Mesendoderm (in vitro differentiated cells): ENCODE results near the gene OR2V1.
"Not testable (repeated sequence)": the region's sequence is repeated elsewhere in the genome, so short reads cannot be mapped to it uniquely, and the experiment has no call there.

Source experiments
- DNase-seq: peaks from one replicate; pipeline ENCODE4 v3.0.0; 2013
- H2AK5ac ChIP-seq: 2 replicates; pipeline ENCODE4 v1.6.1; 2013; ENCODE audit warnings: low read length, inconsistent platforms
- H2BK120ac ChIP-seq: 2 replicates; pipeline ENCODE4 v1.6.1; 2013; ENCODE audit warnings: low read depth, mild to moderate bottlenecking, low read length, moderate library complexity, mixed read lengths
- H2BK15ac ChIP-seq: replicated peaks from 2 replicates; pipeline ENCODE4 v1.6.1; 2013; ENCODE audit warnings: low read depth, mild to moderate bottlenecking, moderate library complexity
- H2BK5ac ChIP-seq: 2 replicates; pipeline ENCODE4 v1.6.1; 2013; ENCODE audit warnings: low read length, inconsistent platforms
- H3K18ac ChIP-seq: 2 replicates; pipeline ENCODE4 v1.6.1; 2013; ENCODE audit warnings: mild to moderate bottlenecking, low read length, mixed read lengths
- H3K23ac ChIP-seq: one replicate; pipeline ENCODE4 v1.6.1; 2013; ENCODE audit warnings: low read length
- H3K27ac ChIP-seq: 2 replicates; pipeline ENCODE4 v1.5.1; 2013; ENCODE audit warnings: low read depth, mild to moderate bottlenecking, inconsistent platforms, low read length, moderate library complexity
- H3K27me3 ChIP-seq: 2 replicates; pipeline ENCODE4 v1.6.1; 2013; ENCODE audit warnings: low read length, control low read depth, mild to moderate bottlenecking, inconsistent platforms; ENCODE audit not compliant: insufficient read depth, poor library complexity
- H3K36me3 ChIP-seq: 2 replicates; pipeline ENCODE4 v1.6.1; 2013; ENCODE audit warnings: low read length, inconsistent platforms; ENCODE audit not compliant: control insufficient read depth, insufficient read depth
- H3K4ac ChIP-seq: one replicate; pipeline ENCODE4 v1.6.1; 2013; ENCODE audit warnings: low read depth, mild to moderate bottlenecking, low read length, moderate library complexity
- H3K4me1 ChIP-seq: 2 replicates; pipeline ENCODE4 v1.6.1; 2013; ENCODE audit warnings: low read depth, low read length, inconsistent platforms; ENCODE audit not compliant: control insufficient read depth
- H3K4me2 ChIP-seq: 2 replicates; pipeline ENCODE4 v1.6.1; 2013; ENCODE audit warnings: low read length
- H3K4me3 ChIP-seq: 2 replicates; pipeline ENCODE4 v1.5.1; 2013; ENCODE audit warnings: mild to moderate bottlenecking, low read length
- H3K56ac ChIP-seq: one replicate; pipeline ENCODE4 v1.6.1; 2013; ENCODE audit warnings: low read length
- H3K79me1 ChIP-seq: 2 replicates; pipeline ENCODE4 v1.6.1; 2013; ENCODE audit warnings: low read length, inconsistent platforms
- H3K79me2 ChIP-seq: 2 replicates; pipeline ENCODE4 v1.6.1; 2013; ENCODE audit warnings: mild to moderate bottlenecking, low read length; ENCODE audit not compliant: control insufficient read depth, insufficient read depth
- H3K9ac ChIP-seq: 2 replicates; pipeline ENCODE4 v1.6.1; 2013; ENCODE audit warnings: low read length, inconsistent platforms
- H4K5ac ChIP-seq: one replicate; pipeline ENCODE4 v1.6.1; 2013; ENCODE audit warnings: low read length
- H4K8ac ChIP-seq: one replicate; pipeline ENCODE4 v1.6.1; 2013; ENCODE audit warnings: low read depth, mild to moderate bottlenecking, control low read depth, low read length, moderate library complexity
- WGBS: extraction: QIAGEN DNeasy Blood & Tissue Kit; methylation state at CpG from one replicate; pipeline ENCODE4 v1.1.7; 2013; ENCODE audit warnings: low lambda C conversion rate, missing lambda C conversion rate; ENCODE audit not compliant: insufficient coverage; ENCODE audit errors: extremely low coverage; 5-methylcytosine and 5-hydroxymethylcytosine counted together

The OR2V1 gene

DNA sequence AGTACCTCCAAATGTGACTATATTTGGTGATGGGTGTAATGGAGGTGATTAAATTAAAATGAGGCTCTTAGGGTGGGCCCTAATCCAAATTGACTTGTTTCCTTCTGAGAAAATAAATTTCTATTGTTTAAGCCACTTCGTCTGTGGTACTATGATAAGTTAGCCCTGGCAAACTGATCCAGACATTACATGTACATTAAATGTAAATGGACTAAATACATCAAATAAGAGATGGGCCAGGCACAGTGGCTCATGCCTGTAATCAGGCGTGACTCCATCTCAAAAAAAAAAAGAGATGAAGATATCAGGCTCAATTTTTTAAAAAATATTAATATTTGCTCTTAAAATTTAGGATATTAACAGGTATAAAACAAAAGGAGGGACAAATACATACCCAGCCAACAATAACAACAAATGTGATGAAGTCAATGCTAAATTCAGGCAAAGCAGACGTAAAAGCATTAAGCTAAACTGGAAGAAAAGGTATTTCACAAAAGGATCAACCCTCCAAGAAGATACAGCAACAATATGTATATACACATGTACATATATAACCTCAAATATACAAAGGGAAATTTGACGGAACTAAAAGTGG lies 5.5 kb upstream of the OR2V1 start:
- Histone ChIP-seq H3K27me3 (no peaks in the 10 kb centered on the region), H2BK120ac (no peak overlapping the region), H4K8ac (no peak overlapping the region), H3K56ac (no peak overlapping the region), H3K18ac (no peak overlapping the region), H3K79me2 (no peaks in the 10 kb centered on the region), H2BK5ac (no peak overlapping the region), H3K27ac (no peak overlapping the region), H4K5ac (no peak overlapping the region), H2AK5ac (no peak overlapping the region), H2BK15ac (no peak overlapping the region), H3K23ac (no peak overlapping the region), H3K4me2 (no peak overlapping the region), H3K79me1 (no peaks in the 10 kb centered on the region), H3K4ac (no peak overlapping the region), H3K36me3 (no peaks in the 10 kb centered on the region), H3K9ac (no peak overlapping the region), H3K4me1 (no peaks in the 10 kb centered on the region), H3K4me3 (no peak overlapping the region)
- WGBS = no CpG with 5 or more reads among the region's 4 CpGs
- no peak for DNase-seq

GRCh38 chr5:181134259-181134658 lies 3.3 kb upstream of the OR2V1 start:
- no peak for DNase-seq
- H3K36me3 ChIP-seq = no peaks in the 10 kb centered on the region
- no peaks in the 10 kb centered on the region for H3K79me2 ChIP-seq
- no peak overlapping the region for H3K4me3 ChIP-seq
- H3K23ac ChIP-seq = no peak overlapping the region
- H3K79me1 ChIP-seq = no peaks in the 10 kb centered on the region
- H2BK5ac ChIP-seq = no peak overlapping the region
- H2BK120ac ChIP-seq = no peak overlapping the region
- no peak overlapping the region for H4K5ac ChIP-seq
- H3K56ac ChIP-seq = no peak overlapping the region
- H3K4ac ChIP-seq = no peak overlapping the region
- no peak overlapping the region for H3K4me2 ChIP-seq
- no peak overlapping the region for H3K18ac ChIP-seq
- H3K27ac ChIP-seq = no peak overlapping the region
- no peaks in the 10 kb centered on the region for H3K4me1 ChIP-seq
- no peak overlapping the region for H3K9ac ChIP-seq
- WGBS = no CpG with 5 or more reads among the region's 6 CpGs
- no peak overlapping the region for H4K8ac ChIP-seq
- no peak overlapping the region for H2BK15ac ChIP-seq
- H3K27me3 ChIP-seq = no peaks in the 10 kb centered on the region
- H2AK5ac ChIP-seq = no peak overlapping the region

DNA sequence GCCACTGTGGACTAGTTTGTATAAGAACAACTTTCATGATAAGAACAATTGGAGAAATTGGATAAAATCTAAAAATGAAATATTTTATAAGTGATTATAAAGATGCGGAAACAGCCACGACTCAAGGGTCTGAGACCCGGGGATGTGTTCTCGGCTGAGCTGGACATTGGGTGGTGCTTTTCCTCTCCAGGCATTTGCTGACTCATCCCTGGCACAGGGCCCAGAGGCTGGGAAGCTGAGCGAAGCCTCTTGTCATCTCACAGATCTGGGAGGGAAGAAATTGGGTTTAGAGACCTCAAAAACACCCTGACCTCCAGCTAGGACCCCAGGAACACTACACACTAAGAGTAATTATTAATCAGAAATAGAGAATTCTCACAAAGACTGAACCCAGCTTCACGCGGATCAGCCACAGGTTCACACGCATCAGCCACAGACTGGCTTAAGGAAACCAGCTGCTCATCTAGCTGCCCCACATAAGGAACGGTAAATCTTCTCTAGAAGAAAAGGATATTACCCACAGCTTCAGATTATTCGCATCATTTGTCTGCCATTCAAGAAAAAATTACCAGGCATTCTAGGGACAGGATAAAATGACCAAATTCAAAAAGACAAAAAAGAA lies 2.8 kb upstream of the OR2V1 start:
- no peak overlapping the region for H3K4me2 ChIP-seq
- H3K9ac ChIP-seq = no peak overlapping the region
- H4K5ac ChIP-seq = no peak overlapping the region
- H2BK120ac ChIP-seq = no peak overlapping the region
- H3K4me1 ChIP-seq = no peaks in the 10 kb centered on the region
- H3K27me3 ChIP-seq = no peaks in the 10 kb centered on the region
- H3K79me1 ChIP-seq = no peaks in the 10 kb centered on the region
- H3K4me3 ChIP-seq = no peak overlapping the region
- no peak overlapping the region for H3K27ac ChIP-seq
- no peak overlapping the region for H3K23ac ChIP-seq
- H3K79me2 ChIP-seq = no peaks in the 10 kb centered on the region
- no peak for DNase-seq
- no peak overlapping the region for H3K4ac ChIP-seq
- no peak overlapping the region for H2BK5ac ChIP-seq
- no peaks in the 10 kb centered on the region for H3K36me3 ChIP-seq
- no CpG with 5 or more reads among the region's 10 CpGs for WGBS
- H3K18ac ChIP-seq = no peak overlapping the region
- no peak overlapping the region for H2AK5ac ChIP-seq
- H4K8ac ChIP-seq = no peak overlapping the region
- H3K56ac ChIP-seq = no peak overlapping the region
- no peak overlapping the region for H2BK15ac ChIP-seq

DNA sequence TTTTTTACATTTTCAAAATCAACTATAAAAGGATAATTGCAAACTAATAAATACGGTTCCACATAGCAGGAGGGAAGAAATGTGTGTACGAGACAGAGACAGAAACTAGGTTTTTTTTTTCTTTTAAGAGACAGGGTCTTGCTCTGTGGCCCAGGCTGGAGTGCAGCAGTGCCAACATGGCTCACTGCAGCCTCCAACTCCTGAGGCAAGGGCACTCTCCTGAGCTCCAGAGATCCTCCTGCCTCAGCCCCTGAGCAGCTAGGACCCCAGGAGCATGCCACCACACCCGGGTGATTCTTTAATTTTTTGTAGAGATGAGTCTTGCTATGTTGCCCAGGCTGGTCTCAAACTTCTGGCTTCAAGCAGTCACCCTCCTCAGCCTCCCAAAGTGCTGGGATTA lies 2.1 kb upstream of the OR2V1 start:
- Histone ChIP-seq H2AK5ac (no peak overlapping the region), H2BK120ac (no peak overlapping the region), H3K9ac (no peak overlapping the region), H3K4me2 (no peak overlapping the region), H2BK5ac (no peak overlapping the region), H2BK15ac (no peak overlapping the region), H3K79me2 (no peaks in the 10 kb centered on the region), H3K56ac (no peak overlapping the region), H4K8ac (no peak overlapping the region), H3K27ac (no peak overlapping the region), H3K36me3 (no peaks in the 10 kb centered on the region), H3K18ac (no peak overlapping the region), H4K5ac (no peak overlapping the region), H3K4ac (no peak overlapping the region), H3K4me3 (no peak overlapping the region), H3K4me1 (no peaks in the 10 kb centered on the region), H3K23ac (no peak overlapping the region), H3K79me1 (no peaks in the 10 kb centered on the region), H3K27me3 (no peaks in the 10 kb centered on the region)
- DNase-seq = no peak
- no CpG with 5 or more reads among the region's 3 CpGs for WGBS

DNA sequence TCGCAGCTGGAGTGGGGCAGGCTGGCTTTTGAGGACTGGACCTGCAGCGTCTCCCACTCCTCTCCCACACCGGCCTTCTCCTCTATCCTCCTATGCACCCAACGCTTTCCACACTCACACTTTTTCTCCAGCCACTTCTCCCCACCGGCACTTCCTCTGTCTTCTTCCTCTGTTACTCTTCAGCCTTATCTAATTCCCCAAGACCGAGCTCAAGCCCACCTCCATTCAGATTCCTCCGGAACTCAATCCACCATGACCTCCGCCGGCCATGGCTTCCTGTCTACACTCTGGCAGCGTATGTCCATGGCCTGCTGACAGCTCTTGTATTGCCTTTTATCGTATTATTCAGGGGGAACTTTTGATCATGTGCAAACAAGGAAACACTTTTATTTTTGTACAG lies 545 bp upstream of the OR2V1 start:
- no peaks in the 10 kb centered on the region for H3K79me1 ChIP-seq
- H2BK120ac ChIP-seq = no peak overlapping the region
- H3K4me1 ChIP-seq = no peaks in the 10 kb centered on the region
- no peak overlapping the region for H2BK5ac ChIP-seq
- no peak overlapping the region for H3K9ac ChIP-seq
- no peak overlapping the region for H2BK15ac ChIP-seq
- no peak overlapping the region for H3K23ac ChIP-seq
- no peak overlapping the region for H3K27ac ChIP-seq
- no peak overlapping the region for H3K18ac ChIP-seq
- H2AK5ac ChIP-seq = no peak overlapping the region
- H3K79me2 ChIP-seq = no peaks in the 10 kb centered on the region
- DNase-seq = no peak
- H4K5ac ChIP-seq = no peak overlapping the region
- H3K27me3 ChIP-seq = no peaks in the 10 kb centered on the region
- no CpG with 5 or more reads among the region's 11 CpGs for WGBS
- no peak overlapping the region for H3K4me3 ChIP-seq
- H3K4me2 ChIP-seq = no peak overlapping the region
- H3K4ac ChIP-seq = no peak overlapping the region
- H4K8ac ChIP-seq = no peak overlapping the region
- H3K36me3 ChIP-seq = no peaks in the 10 kb centered on the region
- H3K56ac ChIP-seq = no peak overlapping the region

DNA sequence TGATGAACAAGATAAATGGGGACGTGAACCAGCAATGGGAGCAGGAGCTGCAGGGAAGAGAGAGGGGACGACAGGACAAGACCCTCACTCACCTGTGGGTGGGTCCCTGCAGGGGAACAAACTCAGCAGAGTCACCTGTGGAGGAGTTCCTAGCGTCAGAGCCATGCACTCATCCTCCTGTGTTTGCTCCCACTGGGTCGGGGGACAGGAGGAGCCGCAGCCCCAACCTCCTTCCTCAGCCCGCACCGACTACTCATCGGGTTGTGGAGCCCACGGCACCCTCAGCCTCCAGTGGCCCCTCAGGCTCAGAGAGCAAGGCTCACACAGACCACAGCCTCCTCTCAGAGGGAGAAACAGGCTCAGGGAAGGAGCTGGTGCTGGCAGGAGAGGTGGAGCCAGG lies 888 bp downstream of the OR2V1 start:
- not testable (repeated sequence) for H2BK15ac ChIP-seq, H3K27ac ChIP-seq, H2AK5ac ChIP-seq, H3K36me3 ChIP-seq, H3K23ac ChIP-seq, H3K27me3 ChIP-seq, DNase-seq, H3K4me3 ChIP-seq, H4K5ac ChIP-seq, H3K79me1 ChIP-seq, H2BK120ac ChIP-seq, H4K8ac ChIP-seq, H3K56ac ChIP-seq, H2BK5ac ChIP-seq, H3K9ac ChIP-seq, H3K4me1 ChIP-seq, H3K18ac ChIP-seq, H3K4me2 ChIP-seq, H3K79me2 ChIP-seq, H3K4ac ChIP-seq
- no CpG with 5 or more reads among the region's 9 CpGs for WGBS
